Neuron (in vitro differentiated cells): Measurements from ENCODE around the gene VCAM1.
"Not testable (repeated sequence)": the region's sequence is repeated elsewhere in the genome, so short reads cannot be mapped to it uniquely, and the experiment has no call there.

Source experiments
- H2AFZ ChIP-seq: one replicate; pipeline ENCODE4 v1.6.1; 2013; ENCODE audit warnings: low read depth, mild to moderate bottlenecking, inconsistent platforms, low read length, moderate library complexity
- H3K27me3 ChIP-seq: one replicate; pipeline ENCODE4 v1.6.1; 2013; ENCODE audit warnings: low read length; ENCODE audit not compliant: insufficient read depth
- H3K36me3 ChIP-seq: one replicate; pipeline ENCODE4 v1.6.1; 2013; ENCODE audit warnings: low read length; ENCODE audit not compliant: insufficient read depth
- H3K4me1 ChIP-seq: one replicate; pipeline ENCODE4 v1.6.1; 2013; ENCODE audit warnings: low read length; ENCODE audit not compliant: insufficient read depth
- H3K4me3 ChIP-seq: 2 replicates; pipeline ENCODE4 v1.5.1; 2013; ENCODE audit warnings: mild to moderate bottlenecking, low read length, moderate library complexity
- H3K9me3 ChIP-seq: one replicate; pipeline ENCODE4 v1.6.1; 2013; ENCODE audit warnings: low read length

The VCAM1 gene

DNA sequence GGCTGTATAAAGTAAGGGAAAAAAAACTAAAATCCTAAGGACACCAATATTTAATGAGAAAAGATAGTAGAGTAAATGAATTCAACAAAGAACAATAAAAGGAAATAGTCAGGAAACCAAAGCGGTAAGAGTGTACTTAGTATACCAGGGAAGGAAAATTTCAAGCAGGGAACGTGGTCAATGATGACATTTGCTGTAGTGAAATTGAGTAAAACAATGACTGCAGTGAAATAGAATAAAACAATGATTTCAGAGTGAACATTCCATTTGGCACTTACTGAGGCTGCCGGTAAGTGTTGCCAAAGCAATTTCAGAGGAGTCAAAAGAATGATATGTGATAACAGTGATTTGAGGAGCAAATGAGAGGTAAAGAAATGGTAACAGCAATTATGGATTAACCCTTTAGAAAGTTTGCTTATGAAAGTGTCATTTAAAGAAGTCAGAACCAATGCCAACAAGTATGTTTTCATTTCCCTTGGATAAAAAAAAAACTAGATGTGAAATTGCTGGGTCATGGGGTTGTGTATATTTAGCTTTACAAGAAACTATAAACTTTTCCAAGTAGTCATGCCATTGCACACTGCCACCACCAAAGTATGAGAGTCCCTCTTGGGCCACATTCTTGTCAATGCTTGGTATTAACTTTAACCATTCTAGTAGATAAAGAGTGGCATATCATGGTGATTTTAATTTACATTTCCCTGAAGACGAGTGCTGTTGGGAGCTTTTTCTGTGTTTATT is 50.5 kb downstream of the VCAM1 start:
- H3K36me3 ChIP-seq = no peaks in the 10 kb centered on the region
- H3K4me3 ChIP-seq = no peak overlapping the region
- no peaks in the 10 kb centered on the region for H3K4me1 ChIP-seq
- H3K9me3 ChIP-seq = no peaks in the 10 kb centered on the region
- H2AFZ ChIP-seq = no peak overlapping the region
- no peaks in the 10 kb centered on the region for H3K27me3 ChIP-seq

DNA sequence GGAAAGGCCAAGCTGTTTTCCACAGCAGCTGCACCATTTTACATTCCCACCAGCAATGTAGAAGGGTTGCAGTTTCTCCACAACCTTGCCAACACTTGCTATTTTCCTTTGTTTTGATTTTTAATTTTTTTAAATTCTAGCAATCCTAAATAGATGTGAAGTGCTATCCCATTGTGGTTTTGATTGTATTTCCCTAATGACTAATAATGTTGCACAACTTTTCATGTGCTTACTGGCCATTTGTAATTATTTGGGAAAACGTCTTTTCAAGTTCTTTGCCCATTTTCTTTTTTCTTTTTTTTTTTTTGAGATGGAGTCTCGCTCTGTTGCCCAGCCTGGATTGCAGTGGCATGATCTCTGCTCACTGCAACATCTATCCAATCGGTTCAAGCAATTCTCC is 53.9 kb downstream of the VCAM1 start:
- no peak overlapping the region for H2AFZ ChIP-seq
- H3K9me3 ChIP-seq = no peaks in the 10 kb centered on the region
- H3K4me3 ChIP-seq = no peak overlapping the region
- H3K36me3 ChIP-seq = no peaks in the 10 kb centered on the region
- no peaks in the 10 kb centered on the region for H3K4me1 ChIP-seq
- no peaks in the 10 kb centered on the region for H3K27me3 ChIP-seq

DNA sequence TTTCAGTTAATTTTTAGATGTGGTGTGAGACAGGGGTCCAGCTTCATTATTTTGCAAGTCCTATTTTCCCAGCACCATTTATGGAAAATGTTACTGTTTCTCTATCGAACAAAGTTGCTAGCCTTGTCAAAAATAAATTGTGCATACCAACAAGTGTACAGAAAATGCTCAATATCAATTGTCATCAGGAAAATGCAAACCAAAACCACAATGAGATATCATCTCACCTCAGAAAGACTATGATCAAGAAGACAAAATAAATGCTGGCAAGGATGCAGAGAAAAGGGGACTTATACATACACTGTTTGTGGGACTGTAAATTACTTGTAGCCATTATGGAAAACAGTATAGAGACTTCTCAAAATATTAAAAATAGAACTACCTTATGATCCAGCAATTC is 54.8 kb downstream of the VCAM1 start:
- no peaks in the 10 kb centered on the region for H3K9me3 ChIP-seq

DNA sequence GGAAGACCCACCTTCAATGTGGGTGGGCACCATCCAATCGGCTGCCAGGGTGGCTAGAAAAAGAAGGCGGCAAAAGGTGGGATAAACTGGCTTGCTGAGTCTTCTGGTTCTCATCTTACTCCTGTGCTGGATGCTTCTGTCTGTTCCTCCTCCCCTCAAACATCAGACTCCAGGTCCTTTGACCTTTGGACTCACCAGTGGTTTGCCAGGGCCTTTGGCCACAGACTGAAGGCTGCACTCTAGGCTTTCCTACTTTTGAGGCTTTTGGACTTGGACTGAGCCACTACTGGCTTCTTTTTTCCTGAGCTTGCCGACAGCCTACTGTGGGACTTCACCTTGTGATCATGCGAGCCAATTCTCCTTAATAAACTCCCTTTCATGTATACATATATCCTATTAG is 55.9 kb downstream of the VCAM1 start:
- Histone ChIP-seq H3K4me3 (no peak overlapping the region), H3K4me1 (peaks cover 4% of the 10 kb centered on the region)

More for the DNA sequence above, 54.8 kb downstream of the VCAM1 start:
- H3K27me3 ChIP-seq = no peaks in the 10 kb centered on the region
- no peak overlapping the region for H2AFZ ChIP-seq
- no peak overlapping the region for H3K4me3 ChIP-seq
- H3K4me1 ChIP-seq = no peaks in the 10 kb centered on the region
- no peaks in the 10 kb centered on the region for H3K36me3 ChIP-seq

DNA sequence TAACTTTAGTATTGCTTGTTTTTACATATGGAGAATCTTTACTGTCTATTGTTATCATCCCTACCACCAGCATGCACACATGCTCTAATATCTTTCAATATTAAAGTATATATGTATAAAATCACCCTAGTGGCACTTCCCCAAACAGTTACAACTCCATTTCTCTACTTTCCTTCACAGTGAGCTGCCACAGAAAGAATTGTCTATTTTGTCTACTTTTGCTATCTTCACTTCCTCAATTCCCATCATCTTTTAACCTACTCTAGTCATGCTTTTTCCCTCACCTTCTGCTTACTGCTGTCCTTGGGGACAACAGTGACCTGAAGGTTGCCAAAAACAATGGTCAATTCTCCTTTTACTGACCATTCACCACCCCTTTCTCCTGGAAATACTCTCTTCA is 59.2 kb downstream of the VCAM1 start:
- Histone ChIP-seq H2AFZ (no peak overlapping the region), H3K4me3 (no peak overlapping the region), H3K9me3 (peaks cover 6% of the 10 kb centered on the region), H3K27me3 (no peaks in the 10 kb centered on the region), H3K36me3 (no peaks in the 10 kb centered on the region), H3K4me1 (peaks cover 8% of the 10 kb centered on the region)

More for the DNA sequence above, 55.9 kb downstream of the VCAM1 start:
- Histone ChIP-seq H2AFZ (no peak overlapping the region), H3K27me3 (no peaks in the 10 kb centered on the region), H3K9me3 (peaks cover 2% of the 10 kb centered on the region), H3K36me3 (no peaks in the 10 kb centered on the region)

DNA sequence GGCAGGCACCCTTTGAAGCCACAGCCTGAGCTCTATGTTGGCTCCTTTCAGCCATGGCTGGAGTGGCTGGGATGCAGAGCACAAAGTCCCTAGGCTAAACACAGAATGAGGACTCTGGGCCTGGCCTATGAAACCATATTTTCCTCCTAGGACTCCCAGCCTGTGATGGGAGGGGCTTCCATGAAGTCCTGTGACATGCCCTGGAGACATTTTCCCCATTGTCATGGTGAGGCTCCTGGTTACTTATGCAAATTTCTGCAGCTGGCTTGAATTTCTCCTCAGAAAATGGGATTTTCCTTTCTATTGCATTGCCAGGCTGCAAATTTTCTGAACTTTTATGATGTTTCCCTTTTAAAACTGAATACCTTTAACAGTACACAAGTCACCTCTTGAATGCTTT is 61.3 kb downstream of the VCAM1 start:
- no peak overlapping the region for H2AFZ ChIP-seq
- no peaks in the 10 kb centered on the region for H3K27me3 ChIP-seq
- H3K36me3 ChIP-seq = no peaks in the 10 kb centered on the region
- no peak overlapping the region for H3K4me3 ChIP-seq
- peaks cover 22% of the 10 kb centered on the region for H3K4me1 ChIP-seq
- peaks cover 6% of the 10 kb centered on the region for H3K9me3 ChIP-seq

DNA sequence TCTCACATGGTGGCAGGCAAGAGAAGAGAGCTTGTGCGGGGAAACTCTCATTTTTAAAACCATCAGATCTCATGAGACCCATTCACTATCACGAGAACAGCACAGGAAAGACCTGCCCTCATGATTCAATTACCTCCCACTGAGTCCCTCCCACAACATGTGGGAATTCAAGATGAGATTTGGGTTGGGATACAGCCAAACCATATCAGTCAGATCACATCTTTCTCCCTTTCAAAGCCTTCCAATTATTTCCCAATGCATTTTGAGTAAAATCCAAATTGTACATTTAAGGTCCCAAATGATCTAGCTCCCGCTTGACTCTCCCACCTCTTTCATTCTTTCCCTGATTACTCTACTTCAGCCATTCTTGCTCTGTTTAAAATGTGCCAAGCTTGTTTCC is 62.2 kb downstream of the VCAM1 start:
- not testable (repeated sequence) for H3K36me3 ChIP-seq, H2AFZ ChIP-seq, H3K4me3 ChIP-seq, H3K27me3 ChIP-seq, H3K9me3 ChIP-seq
- peaks cover 31% of the 10 kb centered on the region for H3K4me1 ChIP-seq

DNA sequence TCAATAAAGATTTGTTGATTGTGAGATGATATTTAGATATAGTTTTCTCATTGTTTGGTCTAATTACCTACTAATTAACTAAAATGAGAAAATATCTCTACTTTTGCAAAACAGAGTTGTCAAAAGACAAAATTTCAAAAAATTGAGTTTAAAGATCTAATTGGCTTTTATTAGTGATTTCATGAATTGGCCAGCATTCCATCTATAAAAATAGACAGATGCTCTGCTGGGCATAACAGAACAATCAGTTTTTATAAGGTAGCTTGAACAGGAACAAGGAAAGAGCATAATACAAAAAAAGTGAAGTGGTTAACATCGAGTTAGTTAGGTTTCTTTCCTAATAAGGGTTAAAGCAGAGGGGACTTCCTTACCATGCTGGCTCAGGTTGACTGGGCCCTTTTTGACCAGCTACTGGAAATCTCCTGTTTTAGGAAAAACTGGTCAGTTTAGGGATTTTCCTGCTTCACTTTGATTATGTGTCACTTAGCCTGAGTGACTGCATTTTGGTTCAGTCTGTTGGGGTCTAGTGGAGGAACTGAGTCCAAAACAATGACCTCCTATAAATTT is 63.0 kb downstream of the VCAM1 start:
- H3K4me3 ChIP-seq = no peak overlapping the region
- no peaks in the 10 kb centered on the region for H3K36me3 ChIP-seq
- no peaks in the 10 kb centered on the region for H3K27me3 ChIP-seq
- peaks cover 37% of the 10 kb centered on the region for H3K4me1 ChIP-seq
- peaks cover 6% of the 10 kb centered on the region for H3K9me3 ChIP-seq
- no peak overlapping the region for H2AFZ ChIP-seq

DNA sequence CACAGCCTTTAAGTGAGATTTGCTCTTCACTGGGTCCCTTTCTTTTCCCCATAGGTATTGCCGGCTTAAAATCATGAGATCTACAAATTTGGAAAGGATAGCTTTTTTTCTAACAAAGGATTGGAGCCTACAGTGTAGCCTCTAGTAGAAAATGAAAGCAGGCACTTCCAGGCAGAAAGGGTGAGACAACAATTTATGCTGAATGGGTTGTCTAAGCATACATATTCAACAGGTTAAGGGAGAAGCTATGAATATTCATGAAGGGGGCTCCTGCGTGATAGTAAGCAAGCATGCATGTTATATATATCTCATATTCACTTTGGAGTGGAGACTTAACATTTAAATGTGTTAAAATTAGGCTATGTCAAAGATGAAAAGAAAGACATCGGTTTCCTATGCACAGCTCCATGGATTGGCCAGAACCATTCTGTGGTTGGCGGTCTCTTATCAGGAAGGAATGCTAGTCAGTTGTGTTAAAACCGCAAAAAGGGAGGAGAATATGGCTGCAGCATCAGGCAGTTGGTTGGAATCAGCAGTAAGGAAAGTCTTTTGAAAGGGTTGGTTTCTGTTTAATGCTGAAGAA is 66.0 kb downstream of the VCAM1 start:
- H3K27me3 ChIP-seq = no peaks in the 10 kb centered on the region
- peaks cover 4% of the 10 kb centered on the region for H3K9me3 ChIP-seq
- no peaks in the 10 kb centered on the region for H3K36me3 ChIP-seq
- peaks cover 45% of the 10 kb centered on the region for H3K4me1 ChIP-seq
- H2AFZ ChIP-seq = peak overlapping the region; percentile 59
- peak overlapping the region; percentile 37 for H3K4me3 ChIP-seq

DNA sequence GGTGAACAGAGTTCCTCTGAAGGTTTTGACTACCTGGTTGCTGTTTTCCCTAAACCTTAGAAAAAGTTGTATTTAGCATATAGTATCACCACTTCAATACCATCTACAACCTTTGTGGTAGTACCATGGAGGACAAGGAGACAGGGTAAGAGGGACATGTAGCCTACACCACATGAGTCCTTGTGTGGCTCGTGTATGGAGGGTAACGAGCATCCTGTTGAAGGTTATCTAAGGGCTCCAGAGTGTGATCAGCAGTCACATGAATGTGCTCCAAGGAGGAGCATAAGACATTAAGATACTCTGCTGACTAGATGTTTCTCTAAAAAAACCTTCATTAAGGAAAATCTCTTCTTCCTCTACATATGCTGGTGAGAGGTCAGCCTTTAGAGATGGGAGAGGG is 67.3 kb downstream of the VCAM1 start:
- H3K9me3 ChIP-seq = peaks cover 2% of the 10 kb centered on the region
- no peak overlapping the region for H3K4me3 ChIP-seq
- H2AFZ ChIP-seq = no peak overlapping the region
- H3K4me1 ChIP-seq = peaks cover 42% of the 10 kb centered on the region
- H3K36me3 ChIP-seq = no peaks in the 10 kb centered on the region
- H3K27me3 ChIP-seq = no peaks in the 10 kb centered on the region
